ENCODE measurements around the gene TEX2. TPM values are rescaled to one million over a fixed set of nuclear protein-coding genes. Genes with fewer than 3 reads are reported as not detected.

The TEX2 gene, protein sequence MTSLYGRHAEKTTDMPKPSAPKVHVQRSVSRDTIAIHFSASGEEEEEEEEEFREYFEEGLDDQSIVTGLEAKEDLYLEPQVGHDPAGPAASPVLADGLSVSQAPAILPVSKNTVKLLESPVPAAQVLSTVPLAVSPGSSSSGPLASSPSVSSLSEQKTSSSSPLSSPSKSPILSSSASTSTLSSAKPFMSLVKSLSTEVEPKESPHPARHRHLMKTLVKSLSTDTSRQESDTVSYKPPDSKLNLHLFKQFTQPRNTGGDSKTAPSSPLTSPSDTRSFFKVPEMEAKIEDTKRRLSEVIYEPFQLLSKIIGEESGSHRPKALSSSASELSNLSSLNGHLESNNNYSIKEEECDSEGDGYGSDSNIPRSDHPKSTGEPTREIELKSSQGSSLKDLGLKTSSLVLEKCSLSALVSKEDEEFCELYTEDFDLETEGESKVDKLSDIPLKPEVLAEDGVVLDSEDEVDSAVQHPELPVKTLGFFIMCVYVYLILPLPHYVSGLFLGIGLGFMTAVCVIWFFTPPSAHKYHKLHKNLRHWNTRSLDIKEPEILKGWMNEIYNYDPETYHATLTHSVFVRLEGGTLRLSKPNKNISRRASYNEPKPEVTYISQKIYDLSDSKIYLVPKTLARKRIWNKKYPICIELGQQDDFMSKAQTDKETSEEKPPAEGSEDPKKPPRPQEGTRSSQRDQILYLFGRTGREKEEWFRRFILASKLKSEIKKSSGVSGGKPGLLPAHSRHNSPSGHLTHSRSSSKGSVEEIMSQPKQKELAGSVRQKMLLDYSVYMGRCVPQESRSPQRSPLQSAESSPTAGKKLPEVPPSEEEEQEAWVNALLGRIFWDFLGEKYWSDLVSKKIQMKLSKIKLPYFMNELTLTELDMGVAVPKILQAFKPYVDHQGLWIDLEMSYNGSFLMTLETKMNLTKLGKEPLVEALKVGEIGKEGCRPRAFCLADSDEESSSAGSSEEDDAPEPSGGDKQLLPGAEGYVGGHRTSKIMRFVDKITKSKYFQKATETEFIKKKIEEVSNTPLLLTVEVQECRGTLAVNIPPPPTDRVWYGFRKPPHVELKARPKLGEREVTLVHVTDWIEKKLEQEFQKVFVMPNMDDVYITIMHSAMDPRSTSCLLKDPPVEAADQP
- 44.4 to 49.6 TPM (median 47.9 TPM) in 3 replicates for polyA plus RNA-seq
- 23.4 TPM for polyA plus RNA-seq (2011; ENCODE audit: low read depth)
- 34.4 and 42.9 TPM in 2 replicates for polyA plus RNA-seq (2011; cell fraction: cytosol; rRNA removed)
- polyA plus RNA-seq (2011; cell fraction: nucleus; rRNA removed) = 82.2 and 88.8 TPM in 2 replicates
- 23.1 and 42.4 TPM in 2 replicates for polyA plus RNA-seq (2012; ENCODE audit: low replicate concordance)
- polyA minus RNA-seq = 57.3 to 71.5 TPM (median 60.5 TPM) in 3 replicates
- polyA minus RNA-seq (2011; cell fraction: cytosol; rRNA and poly(A)+ RNA removed) = 33.0 TPM
- 64.4 and 97.0 TPM in 2 replicates for polyA minus RNA-seq (2011; cell fraction: nucleus; rRNA and poly(A)+ RNA removed)

DNA sequence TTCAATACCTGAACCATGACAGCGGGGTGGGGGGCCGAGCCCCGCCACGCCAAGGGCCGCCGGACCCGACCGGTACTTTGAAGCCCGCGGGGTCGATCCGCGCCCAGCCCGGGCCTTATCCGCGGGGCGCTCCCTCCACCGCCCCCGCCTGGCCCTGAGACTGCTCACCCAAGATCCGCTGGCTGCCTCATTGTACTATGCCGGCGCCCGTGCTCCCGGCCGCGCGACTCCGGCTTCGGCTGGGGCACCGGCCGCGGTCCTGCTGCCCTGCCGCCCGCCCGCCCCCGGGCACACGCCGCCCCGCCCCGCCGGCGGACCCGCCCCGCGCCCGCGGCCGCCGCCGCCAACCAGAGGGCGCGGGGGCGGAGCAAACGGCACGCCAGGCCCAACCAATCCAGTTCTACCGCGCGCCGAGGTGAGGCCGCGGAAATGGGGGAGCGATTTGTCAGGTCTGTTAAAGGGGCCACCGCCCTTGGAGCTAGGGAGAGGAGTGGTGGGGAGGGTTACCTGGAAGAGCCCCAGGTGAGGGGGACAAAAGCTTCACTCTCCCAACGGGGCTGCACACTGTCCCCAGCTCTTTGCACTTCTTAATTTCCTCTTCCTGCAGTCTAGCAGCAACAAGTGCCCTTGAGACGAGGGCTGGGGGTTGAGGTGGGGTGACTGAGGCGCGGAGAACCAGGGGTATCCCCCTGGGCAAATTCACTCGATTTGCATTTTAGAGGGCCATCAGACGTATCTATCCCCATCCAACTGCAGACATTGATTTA is at the start of gene TEX2:
TSS of gene TEX2 (minus strand) at position 261 of the 767 bp plus-strand sequence. CDS start 49,043 bp downstream, outside the sequence.
- Histone ChIP-seq H3K79me2 (ENCODE audit: control insufficient read depth, insufficient read depth, low read length) (peaks cover 46% of the 10 kb centered on the region), H3K27me3 (ENCODE audit: control insufficient read depth, extremely low read depth, insufficient read depth, low read length) (no peaks in the 10 kb centered on the region), H3K9me1 (ENCODE audit: control insufficient read depth, extremely low read depth, insufficient read depth, low read length) (peaks cover 2% of the 10 kb centered on the region), H3K4me1 (ENCODE audit: control insufficient read depth, extremely low read depth, insufficient read depth, low read length) (peaks cover 38% of the 10 kb centered on the region), H3K9me3 (ENCODE audit: control insufficient read depth, low read depth, low read length) (no peaks in the 10 kb centered on the region), H3K9ac (ENCODE audit: control insufficient read depth, extremely low read depth, insufficient read depth, low read length) (peak within 1 kb of the TSS; percentile 81), H3K4me2 (ENCODE audit: control insufficient read depth, extremely low read depth, insufficient read depth, low read depth, low read length) (peak within 1 kb of the TSS; percentile 98), H2AFZ (ENCODE audit: control insufficient read depth, low read length) (peak within 1 kb of the TSS; percentile 98), H4K20me1 (ENCODE audit: control insufficient read depth, extremely low read depth, insufficient read depth, low read length) (peaks cover 2% of the 10 kb centered on the region), H3K27ac (ENCODE audit: control insufficient read depth, insufficient read depth, low read length) (peak within 1 kb of the TSS; percentile 71), H3K36me3 (ENCODE audit: control insufficient read depth in 2 of 2, extremely low read depth in 1 of 2, insufficient read depth in 2 of 2, low read length in 2 of 2) (peaks cover 0 to 3% of the 10 kb centered on the region in 2 experiments), H3K4me3 (ENCODE audit: control insufficient read depth in 2 of 3, extremely low read depth in 1 of 3, insufficient read depth in 2 of 3, low read depth in 1 of 3, low read length in 3 of 3) (peak within 1 kb of the TSS; percentile 87 to 94 (median 91))
- DNase-seq (ENCODE audit: low read depth, low spot score) (no peak), FAIRE-seq (no peak)
- dilution Hi-C loops (cut with MboI; ENCODE audit: extremely low pct_ligation_motif_present, low sequenced_read_pairs) = no loop called here
- TF ChIP-seq, protein P1, sequence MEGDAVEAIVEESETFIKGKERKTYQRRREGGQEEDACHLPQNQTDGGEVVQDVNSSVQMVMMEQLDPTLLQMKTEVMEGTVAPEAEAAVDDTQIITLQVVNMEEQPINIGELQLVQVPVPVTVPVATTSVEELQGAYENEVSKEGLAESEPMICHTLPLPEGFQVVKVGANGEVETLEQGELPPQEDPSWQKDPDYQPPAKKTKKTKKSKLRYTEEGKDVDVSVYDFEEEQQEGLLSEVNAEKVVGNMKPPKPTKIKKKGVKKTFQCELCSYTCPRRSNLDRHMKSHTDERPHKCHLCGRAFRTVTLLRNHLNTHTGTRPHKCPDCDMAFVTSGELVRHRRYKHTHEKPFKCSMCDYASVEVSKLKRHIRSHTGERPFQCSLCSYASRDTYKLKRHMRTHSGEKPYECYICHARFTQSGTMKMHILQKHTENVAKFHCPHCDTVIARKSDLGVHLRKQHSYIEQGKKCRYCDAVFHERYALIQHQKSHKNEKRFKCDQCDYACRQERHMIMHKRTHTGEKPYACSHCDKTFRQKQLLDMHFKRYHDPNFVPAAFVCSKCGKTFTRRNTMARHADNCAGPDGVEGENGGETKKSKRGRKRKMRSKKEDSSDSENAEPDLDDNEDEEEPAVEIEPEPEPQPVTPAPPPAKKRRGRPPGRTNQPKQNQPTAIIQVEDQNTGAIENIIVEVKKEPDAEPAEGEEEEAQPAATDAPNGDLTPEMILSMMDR (optimal IDR thresholded peaks at IDR 0.05 in 1 of 3, IDR thresholded peaks at IDR 0.05 in 1 of 3, conservative IDR thresholded peaks at IDR 0.05 in 1 of 3; ENCODE audit: extremely low read depth in 1 of 3, insufficient read depth in 2 of 3, low read length in 3 of 3) = no peak
- no peak for TF ChIP-seq EZH2 (IDR thresholded peaks at IDR 0.05; ENCODE audit: low read length)

DNA sequence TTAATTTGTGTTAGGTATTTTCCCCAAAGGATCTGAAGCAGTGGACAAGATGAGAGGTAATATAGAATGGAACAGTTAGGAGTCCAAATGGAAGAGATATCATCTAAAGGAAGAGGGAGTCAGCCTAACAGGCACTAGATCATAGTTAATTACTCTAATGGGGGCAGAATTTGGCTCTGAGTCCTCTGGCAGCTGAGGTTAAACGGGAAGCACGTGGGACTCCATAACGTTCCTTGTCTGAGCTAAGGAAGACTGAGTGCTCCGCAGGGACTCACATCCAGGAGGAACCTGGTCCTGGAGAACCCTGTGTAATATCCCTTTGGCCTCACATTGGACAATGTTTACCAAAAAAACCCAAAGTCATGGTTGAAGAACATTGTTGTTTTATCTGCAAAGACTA is 46.6 kb upstream of the TEX2 start:
- dilution Hi-C loops (cut with MboI; ENCODE audit: extremely low pct_ligation_motif_present, low sequenced_read_pairs) = loop anchor here (10.0 kb wide), 1 partner anchor 85 kb away; the partner anchor contains the start of gene PECAM1
- H3K9me1 ChIP-seq (ENCODE audit: control insufficient read depth, extremely low read depth, insufficient read depth, low read length) = no peaks in the 10 kb centered on the region
- no peak for FAIRE-seq
- no peaks in the 10 kb centered on the region for H3K4me1 ChIP-seq (ENCODE audit: control insufficient read depth, extremely low read depth, insufficient read depth, low read length)
- H4K20me1 ChIP-seq (ENCODE audit: control insufficient read depth, extremely low read depth, insufficient read depth, low read length) = no peaks in the 10 kb centered on the region
- TF ChIP-seq EZH2 (IDR thresholded peaks at IDR 0.05; ENCODE audit: low read length) = no peak
- TF ChIP-seq, protein P1 (optimal IDR thresholded peaks at IDR 0.05 in 1 of 3, IDR thresholded peaks at IDR 0.05 in 1 of 3, conservative IDR thresholded peaks at IDR 0.05 in 1 of 3; ENCODE audit: extremely low read depth in 1 of 3, insufficient read depth in 2 of 3, low read length in 3 of 3) = no peak
- H3K9ac ChIP-seq (ENCODE audit: control insufficient read depth, extremely low read depth, insufficient read depth, low read length) = no peak overlapping the region
- H3K4me2 ChIP-seq (ENCODE audit: control insufficient read depth, extremely low read depth, insufficient read depth, low read depth, low read length) = no peak overlapping the region
- no peaks in the 10 kb centered on the region for H3K27me3 ChIP-seq (ENCODE audit: control insufficient read depth, extremely low read depth, insufficient read depth, low read length)
- H3K36me3 ChIP-seq (ENCODE audit: control insufficient read depth in 2 of 2, extremely low read depth in 1 of 2, insufficient read depth in 2 of 2, low read length in 2 of 2) = no peaks in the 10 kb centered on the region
- no peak overlapping the region for H2AFZ ChIP-seq (ENCODE audit: control insufficient read depth, low read length)
- DNase-seq (ENCODE audit: low read depth, low spot score) = no peak
- H3K79me2 ChIP-seq (ENCODE audit: control insufficient read depth, insufficient read depth, low read length) = no peaks in the 10 kb centered on the region
- H3K9me3 ChIP-seq (ENCODE audit: control insufficient read depth, low read depth, low read length) = no peaks in the 10 kb centered on the region
- no peak overlapping the region for H3K4me3 ChIP-seq (ENCODE audit: control insufficient read depth in 2 of 3, extremely low read depth in 1 of 3, insufficient read depth in 2 of 3, low read depth in 1 of 3, low read length in 3 of 3)
- H3K27ac ChIP-seq (ENCODE audit: control insufficient read depth, insufficient read depth, low read length) = no peak overlapping the region

Data from keratinocyte (primary cell).